HL-60 (cell line): ENCODE results near the gene CIC.

Source experiments
- GABPA ChIP-seq: IDR thresholded peaks from 2 replicates; pipeline ENCODE4 v1.6.1; 2012; ENCODE audit warnings: low read depth
- POLR2AphosphoS5 ChIP-seq: IDR thresholded peaks from 2 replicates; pipeline ENCODE4 v1.6.1; 2012; ENCODE audit warnings: low read depth
- REST ChIP-seq: IDR thresholded peaks from 2 replicates; pipeline ENCODE4 v1.6.1; 2012; ENCODE audit warnings: low read depth; ENCODE audit not compliant: insufficient replicate concordance
- TF ChIP-seq, protein P1 (sequence below): IDR thresholded peaks from one replicate; pipeline ENCODE4 v1.5.1; 2011; ENCODE audit warnings: low read length, control low read depth, inconsistent platforms; ENCODE audit not compliant: insufficient read depth

DNA sequence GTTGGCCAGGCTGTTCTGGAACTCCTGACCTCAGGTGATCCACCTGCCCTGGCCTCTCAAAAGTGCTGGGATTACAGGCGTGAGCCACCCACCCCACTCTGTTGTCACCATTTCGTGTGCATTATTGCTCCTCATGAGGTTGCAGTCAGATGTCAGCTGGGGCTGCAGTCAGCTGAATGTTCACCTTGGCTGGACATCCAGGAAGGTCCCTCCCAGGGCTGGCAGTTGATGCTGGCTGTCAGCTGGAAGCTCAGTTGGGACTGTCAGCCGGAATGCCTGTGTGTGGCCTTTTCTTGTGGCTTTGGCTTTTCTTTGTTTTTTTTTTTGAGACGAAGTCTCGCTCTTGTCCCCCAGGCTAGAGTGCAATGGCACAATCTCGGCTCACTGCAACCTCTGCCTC, 63.0 kb downstream of the CIC start:
- TF ChIP-seq, protein P1, sequence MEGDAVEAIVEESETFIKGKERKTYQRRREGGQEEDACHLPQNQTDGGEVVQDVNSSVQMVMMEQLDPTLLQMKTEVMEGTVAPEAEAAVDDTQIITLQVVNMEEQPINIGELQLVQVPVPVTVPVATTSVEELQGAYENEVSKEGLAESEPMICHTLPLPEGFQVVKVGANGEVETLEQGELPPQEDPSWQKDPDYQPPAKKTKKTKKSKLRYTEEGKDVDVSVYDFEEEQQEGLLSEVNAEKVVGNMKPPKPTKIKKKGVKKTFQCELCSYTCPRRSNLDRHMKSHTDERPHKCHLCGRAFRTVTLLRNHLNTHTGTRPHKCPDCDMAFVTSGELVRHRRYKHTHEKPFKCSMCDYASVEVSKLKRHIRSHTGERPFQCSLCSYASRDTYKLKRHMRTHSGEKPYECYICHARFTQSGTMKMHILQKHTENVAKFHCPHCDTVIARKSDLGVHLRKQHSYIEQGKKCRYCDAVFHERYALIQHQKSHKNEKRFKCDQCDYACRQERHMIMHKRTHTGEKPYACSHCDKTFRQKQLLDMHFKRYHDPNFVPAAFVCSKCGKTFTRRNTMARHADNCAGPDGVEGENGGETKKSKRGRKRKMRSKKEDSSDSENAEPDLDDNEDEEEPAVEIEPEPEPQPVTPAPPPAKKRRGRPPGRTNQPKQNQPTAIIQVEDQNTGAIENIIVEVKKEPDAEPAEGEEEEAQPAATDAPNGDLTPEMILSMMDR, result no peak
- TF ChIP-seq POLR2AphosphoS5 (no peak), REST (no peak), GABPA (no peak)
